Hepatocyte (in vitro differentiated cells): ENCODE data around the gene TUBB6.

Experiments
- EZH2phosphoT487 ChIP-seq: fragments of 200-600 bp; sonication (generic); IDR thresholded peaks from one replicate; pipeline ENCODE4 v1.6.1; 2018; ENCODE audit warnings: antibody characterized with exemption, mild to moderate bottlenecking, low read depth, moderate library complexity; ENCODE audit not compliant: unreplicated experiment, severe bottlenecking
- TF ChIP-seq, protein P1 (sequence below): fragments of 200-600 bp; sonication (generic); IDR thresholded peaks from 2 replicates; pipeline ENCODE4 v1.5.1; 2016; ENCODE audit warnings: antibody characterized with exemption, mild to moderate bottlenecking; ENCODE audit not compliant: poor library complexity

DNA sequence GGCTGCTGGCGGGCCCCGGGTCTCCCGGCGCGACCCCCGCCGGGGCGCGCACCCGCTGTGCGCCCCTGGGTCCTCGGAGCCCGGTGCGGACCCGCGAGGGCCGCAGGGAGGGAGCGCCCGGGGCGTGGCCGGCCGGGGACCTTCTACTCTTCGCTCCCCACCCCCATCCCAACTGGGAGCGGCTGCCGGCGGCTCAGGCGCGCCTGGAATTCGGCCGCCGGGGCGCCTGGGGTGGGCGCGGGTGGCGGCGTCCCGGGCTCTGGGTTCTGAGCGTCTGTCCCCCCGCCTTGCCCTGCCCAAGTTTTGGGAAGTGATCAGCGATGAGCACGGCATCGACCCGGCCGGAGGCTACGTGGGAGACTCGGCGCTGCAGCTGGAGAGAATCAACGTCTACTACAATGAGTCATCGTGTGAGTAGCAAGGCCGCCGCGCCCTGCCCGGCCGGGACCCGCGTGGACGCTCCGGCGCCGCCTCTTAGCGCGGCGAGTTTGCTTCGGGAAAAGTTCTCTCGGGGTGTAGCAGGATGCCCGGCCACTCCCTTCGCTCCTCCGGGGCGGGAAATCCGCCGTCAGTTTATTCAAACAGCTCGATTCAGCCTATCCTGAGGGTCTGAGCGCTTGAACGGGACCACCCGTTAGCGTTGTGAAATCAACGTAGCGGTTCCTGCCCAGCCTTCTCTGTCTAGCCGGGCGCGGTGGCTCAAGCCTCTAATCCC, 502 bp downstream of the TUBB6 start:
- TF ChIP-seq, protein P1, sequence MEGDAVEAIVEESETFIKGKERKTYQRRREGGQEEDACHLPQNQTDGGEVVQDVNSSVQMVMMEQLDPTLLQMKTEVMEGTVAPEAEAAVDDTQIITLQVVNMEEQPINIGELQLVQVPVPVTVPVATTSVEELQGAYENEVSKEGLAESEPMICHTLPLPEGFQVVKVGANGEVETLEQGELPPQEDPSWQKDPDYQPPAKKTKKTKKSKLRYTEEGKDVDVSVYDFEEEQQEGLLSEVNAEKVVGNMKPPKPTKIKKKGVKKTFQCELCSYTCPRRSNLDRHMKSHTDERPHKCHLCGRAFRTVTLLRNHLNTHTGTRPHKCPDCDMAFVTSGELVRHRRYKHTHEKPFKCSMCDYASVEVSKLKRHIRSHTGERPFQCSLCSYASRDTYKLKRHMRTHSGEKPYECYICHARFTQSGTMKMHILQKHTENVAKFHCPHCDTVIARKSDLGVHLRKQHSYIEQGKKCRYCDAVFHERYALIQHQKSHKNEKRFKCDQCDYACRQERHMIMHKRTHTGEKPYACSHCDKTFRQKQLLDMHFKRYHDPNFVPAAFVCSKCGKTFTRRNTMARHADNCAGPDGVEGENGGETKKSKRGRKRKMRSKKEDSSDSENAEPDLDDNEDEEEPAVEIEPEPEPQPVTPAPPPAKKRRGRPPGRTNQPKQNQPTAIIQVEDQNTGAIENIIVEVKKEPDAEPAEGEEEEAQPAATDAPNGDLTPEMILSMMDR, result no peak
- no peak for TF ChIP-seq EZH2phosphoT487
